ENCODE measurements around the gene NR2F2.

NR2F2 gene

DNA sequence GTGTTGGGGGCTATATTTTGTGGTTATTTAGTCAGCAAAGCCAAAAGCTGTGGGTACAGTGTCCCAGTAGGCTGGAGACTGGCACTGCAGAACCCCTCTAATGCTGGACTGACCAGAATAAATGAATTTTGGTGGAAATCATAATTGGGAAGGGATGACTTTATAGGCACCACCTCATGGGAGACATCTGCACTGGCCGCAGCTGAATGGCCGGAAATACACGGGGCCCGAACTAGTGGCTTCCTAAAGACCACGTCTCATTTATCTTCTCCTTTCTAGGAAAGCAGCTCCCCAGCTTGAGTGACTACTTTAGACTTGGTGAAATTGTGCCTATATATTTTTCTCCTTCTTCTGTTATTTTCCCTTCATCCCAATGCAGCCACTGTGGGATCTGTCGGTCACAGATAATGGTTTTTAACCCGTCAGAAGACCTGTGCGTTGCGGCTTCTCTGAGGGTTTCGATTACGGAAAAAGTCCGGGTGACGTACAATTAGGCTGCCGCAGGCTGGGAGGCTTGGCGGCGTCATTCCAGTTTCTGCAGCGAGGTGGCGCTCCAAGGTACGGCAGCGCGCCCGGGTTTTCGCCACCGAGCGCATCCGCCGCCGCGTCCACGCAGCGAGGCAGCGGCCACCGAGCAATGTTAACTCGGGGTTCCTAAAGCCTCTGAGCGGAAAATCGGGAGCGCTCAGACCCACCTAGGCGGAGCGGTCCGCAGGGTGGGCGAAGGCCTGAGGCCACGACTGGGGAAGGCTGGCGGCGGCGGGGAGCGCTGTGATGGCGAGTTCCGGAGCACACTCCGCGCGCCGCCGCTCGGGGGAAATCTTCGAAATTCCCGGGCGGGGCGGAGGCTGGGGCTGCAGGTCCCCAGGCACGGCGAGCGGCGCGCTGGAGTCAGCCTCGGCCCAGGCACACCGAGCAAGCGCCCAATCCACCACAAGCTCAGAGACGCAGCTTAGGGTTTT lies 26.3 kb downstream of the NR2F2 start:
- TF ChIP-seq, protein P1, sequence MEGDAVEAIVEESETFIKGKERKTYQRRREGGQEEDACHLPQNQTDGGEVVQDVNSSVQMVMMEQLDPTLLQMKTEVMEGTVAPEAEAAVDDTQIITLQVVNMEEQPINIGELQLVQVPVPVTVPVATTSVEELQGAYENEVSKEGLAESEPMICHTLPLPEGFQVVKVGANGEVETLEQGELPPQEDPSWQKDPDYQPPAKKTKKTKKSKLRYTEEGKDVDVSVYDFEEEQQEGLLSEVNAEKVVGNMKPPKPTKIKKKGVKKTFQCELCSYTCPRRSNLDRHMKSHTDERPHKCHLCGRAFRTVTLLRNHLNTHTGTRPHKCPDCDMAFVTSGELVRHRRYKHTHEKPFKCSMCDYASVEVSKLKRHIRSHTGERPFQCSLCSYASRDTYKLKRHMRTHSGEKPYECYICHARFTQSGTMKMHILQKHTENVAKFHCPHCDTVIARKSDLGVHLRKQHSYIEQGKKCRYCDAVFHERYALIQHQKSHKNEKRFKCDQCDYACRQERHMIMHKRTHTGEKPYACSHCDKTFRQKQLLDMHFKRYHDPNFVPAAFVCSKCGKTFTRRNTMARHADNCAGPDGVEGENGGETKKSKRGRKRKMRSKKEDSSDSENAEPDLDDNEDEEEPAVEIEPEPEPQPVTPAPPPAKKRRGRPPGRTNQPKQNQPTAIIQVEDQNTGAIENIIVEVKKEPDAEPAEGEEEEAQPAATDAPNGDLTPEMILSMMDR (conservative IDR thresholded peaks at IDR 0.05) = peak; percentile 99
- no peak for TF ChIP-seq ZFX (IDR thresholded peaks at IDR 0.05)
- H3K27ac ChIP-seq = peak overlapping the region; percentile 57

DNA sequence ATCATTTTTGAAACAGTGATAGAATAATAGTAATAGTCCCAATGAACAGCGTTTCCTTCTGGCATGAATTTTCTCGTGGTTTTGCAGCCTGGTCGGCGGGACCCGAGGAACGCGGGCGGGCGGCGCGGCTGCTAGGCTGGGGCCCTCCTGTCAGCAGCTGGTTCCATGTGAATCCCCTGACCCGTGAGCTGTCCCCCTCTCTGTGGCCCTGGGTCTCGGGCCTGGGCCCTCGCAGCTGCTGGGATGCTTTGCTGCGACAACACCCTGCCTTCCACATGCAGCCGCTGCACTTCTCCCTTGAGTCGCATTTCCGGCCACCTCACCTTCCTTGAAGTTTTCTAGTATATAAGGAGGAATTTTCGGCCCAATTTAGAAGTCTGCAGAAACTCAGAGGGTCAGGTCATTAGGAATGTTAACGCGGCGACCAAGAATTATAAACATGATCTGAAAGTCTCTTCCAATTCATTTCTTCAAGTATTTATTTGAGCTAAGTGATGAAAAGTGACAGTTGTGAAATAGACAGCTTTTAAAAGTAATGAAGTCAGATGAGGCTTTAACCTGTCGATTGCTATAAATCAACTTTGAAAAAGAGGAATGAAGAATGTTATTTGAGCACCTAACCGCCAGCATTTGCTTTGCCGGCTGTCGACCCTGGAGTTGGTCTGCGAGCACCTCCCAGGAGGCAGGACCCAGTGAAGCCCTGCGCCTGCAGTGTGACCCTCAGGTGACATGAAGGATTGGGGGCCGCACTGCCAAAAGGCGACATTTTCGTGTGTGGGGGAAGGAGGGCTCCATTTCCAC lies 27.7 kb downstream of the NR2F2 start:
- no peak for TF ChIP-seq ZFX (IDR thresholded peaks at IDR 0.05)
- TF ChIP-seq, protein P1 (conservative IDR thresholded peaks at IDR 0.05) = no peak
- no peak overlapping the region for H3K27ac ChIP-seq

DNA sequence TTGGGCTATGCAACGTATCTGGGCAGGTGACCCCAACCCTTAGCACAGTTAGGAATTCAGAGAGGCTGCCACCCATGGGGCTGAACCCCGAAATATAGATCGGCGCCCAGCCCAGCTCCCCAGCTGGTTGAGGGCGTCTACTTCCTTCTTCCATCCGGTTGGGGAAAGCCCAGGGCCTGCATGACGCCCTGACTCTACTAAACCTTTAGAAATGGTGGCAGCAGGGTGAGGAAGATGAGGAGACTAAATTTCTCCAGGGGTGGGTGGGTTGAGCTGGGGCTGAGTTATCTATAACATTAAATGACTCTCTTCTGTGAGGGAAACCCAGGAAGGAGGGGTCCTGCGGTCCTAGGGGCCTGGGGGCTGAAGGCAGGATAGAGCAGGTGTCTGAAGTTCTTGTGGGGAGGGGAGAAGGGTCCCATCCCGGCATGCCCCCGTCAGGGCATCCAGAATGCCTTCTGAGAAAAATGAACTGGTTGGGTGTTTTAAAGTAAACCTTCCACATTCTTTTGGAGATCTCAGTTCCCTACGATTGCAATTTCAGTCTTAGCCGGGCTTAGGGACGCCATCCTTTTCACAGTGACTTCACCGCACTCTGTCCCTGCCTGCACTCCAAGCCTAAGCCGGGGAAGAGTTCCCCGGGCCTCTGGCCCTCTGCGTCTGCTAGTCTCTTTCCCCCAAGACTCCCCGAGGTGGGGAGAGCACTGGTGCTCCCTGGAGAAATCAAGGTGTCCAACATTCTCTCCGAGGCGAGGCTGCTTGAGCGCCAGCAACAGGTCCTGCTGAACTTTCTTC lies 28.5 kb downstream of the NR2F2 start:
- H3K27ac ChIP-seq = no peak overlapping the region
- TF ChIP-seq, protein P1 (conservative IDR thresholded peaks at IDR 0.05) = no peak
- no peak for TF ChIP-seq ZFX (IDR thresholded peaks at IDR 0.05)

DNA sequence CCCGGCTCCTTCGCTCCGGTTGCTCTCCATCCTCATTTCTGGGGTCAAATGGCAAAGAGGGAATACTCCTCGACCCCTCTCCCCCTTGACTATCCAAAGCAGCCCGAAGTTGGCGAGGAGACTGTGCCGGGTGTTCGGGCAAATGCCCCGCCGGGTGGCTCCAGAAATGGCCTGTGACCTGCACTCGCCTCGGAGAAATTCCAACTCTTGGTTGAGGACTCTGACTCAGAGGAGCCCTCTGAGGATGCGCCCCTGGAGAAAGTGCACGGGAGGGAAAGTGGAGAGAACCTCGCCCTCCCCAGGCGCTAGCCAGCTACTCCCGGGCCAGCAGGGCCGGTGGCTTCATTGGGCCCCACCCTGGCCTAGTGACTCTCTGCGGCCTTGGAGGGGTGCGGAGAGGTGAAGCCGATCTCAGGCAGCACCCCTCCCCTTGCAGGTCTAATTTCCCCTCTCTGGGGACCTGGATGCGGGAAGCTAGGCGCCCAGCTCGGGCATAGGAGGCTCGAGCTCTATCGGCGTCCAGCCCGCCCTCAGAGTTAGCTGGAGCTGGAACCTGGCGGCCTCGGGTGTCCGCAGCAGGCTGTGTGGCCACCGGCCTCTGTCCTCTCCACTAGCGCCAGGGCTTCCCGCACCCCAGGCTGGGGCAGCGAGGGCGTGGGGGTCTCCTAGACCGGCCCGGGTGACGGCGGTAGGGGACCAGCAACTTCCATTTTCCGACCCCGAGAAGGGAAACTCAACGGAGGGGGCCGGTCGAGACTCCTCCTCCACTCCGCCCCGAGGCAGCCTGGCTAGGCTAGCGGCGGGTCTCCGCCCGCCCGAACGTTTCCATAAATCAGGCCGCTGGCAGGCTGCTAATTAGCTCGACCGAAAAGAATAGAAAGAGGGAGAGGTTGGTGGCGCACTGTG lies 29.4 kb downstream of the NR2F2 start:
- TF ChIP-seq, protein P1 (conservative IDR thresholded peaks at IDR 0.05) = no peak
- no peak for TF ChIP-seq ZFX (IDR thresholded peaks at IDR 0.05)
- H3K27ac ChIP-seq = no peak overlapping the region

DNA sequence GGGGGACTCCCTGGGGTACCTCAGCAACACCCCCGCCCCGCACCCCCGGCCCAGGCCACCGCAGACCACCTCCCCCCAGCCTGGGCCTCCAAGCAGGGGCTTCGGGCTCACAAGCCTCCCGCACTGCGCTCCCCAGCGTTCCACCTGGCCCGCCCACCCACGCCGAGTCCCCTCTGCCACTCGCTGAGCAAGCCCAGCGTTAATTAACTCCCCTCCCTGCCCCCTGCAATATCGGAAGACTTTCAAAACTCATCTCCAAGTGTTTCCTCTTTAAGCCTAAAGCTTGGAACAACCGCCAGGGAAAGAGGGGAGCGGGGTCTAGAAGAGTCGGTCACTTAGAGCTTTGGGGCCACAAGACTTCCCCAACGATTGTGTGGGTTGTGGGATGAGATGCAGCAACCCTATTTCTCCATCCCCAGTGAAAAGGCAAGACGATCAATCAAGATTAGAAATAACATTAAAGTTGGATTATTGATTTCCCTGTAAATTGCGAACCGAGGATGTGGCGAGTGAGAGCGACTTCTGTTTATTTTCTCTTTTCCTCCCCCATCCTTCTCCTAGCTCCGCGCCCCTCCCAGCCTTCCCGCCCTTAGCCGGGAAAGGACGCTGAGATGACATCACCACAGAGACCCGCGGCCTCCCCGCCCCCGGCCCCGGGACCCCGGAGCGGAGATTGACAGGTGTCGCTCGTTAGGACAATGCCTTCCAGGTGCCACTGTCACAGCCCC lies 30.2 kb downstream of the NR2F2 start:
- TF ChIP-seq, protein P1 (conservative IDR thresholded peaks at IDR 0.05) = no peak
- TF ChIP-seq ZFX (IDR thresholded peaks at IDR 0.05) = no peak

More for the DNA sequence above, 30.2 kb downstream of the NR2F2 start:
- no peak overlapping the region for H3K27ac ChIP-seq
